ENCODE measurements around the gene KRT8. TPM values are rescaled to one million over a fixed set of nuclear protein-coding genes. Genes with fewer than 3 reads are reported as not detected.

The KRT8 gene
- total and polyA plus RNA-seq, 7 donors, result 0.54 to 1.3 (median 0.76) TPM

GRCh38 chr12:52877242-52877641 is 27.6 kb downstream of the KRT8 start:
- TF ChIP-seq CTCF (IDR thresholded peaks at IDR 0.05), result no peak
- Histone ChIP-seq H3K9me3 (no peaks in the 10 kb centered on the region), H3K36me3 (ENCODE audit: insufficient read depth in 1 of 2, low read depth in 1 of 2) (no peaks in the 10 kb centered on the region), H3K4me1 (peaks cover 4% of the 10 kb centered on the region), H3K27ac (no peak overlapping the region), H3K4me3 (no peak overlapping the region), H3K27me3 (ENCODE audit: insufficient read depth in 3 of 3, low read length in 2 of 3) (peaks cover 0 to 27% (median 0%) of the 10 kb centered on the region in 3 donors)
- intact Hi-C loops (cut with DNase I), result loop anchor here in 1 of 2 donors (5.0 to 10.0 kb wide), 3 partner anchors 292 to 720 kb away; no protein-coding TSS in a partner anchor
- WGBS, 3 donors, result 69 to 74% (median 72%) methylated on average over 3 of the region's 3 CpGs
- no peak for DNase-seq
- no peak for ATAC-seq

GRCh38 chr12:52876372-52876771 is 28.5 kb downstream of the KRT8 start:
- H3K4me1 ChIP-seq, result peaks cover 4% of the 10 kb centered on the region
- H3K27me3 ChIP-seq (ENCODE audit: insufficient read depth in 3 of 3, low read length in 2 of 3), result peaks cover 0 to 18% (median 0%) of the 10 kb centered on the region in 3 donors
- H3K36me3 ChIP-seq (ENCODE audit: insufficient read depth in 1 of 2, low read depth in 1 of 2), result no peaks in the 10 kb centered on the region
- no peak for TF ChIP-seq CTCF (IDR thresholded peaks at IDR 0.05)
- no peak overlapping the region for H3K27ac ChIP-seq
- DNase-seq (no peak), ATAC-seq (peak in 1 of 4 donors; percentile 48)
- 64 to 70% (median 70%) methylated on average over 7 of the region's 7 CpGs for WGBS, 3 donors
- no peak overlapping the region for H3K4me3 ChIP-seq
- intact Hi-C loops (cut with DNase I), result loop anchor here in 1 of 2 donors (5.0 to 10.0 kb wide), 3 partner anchors 292 to 719 kb away; no protein-coding TSS in a partner anchor
- no peaks in the 10 kb centered on the region for H3K9me3 ChIP-seq

- DNase-seq, result no peak
- H3K4me1 ChIP-seq, result peaks cover 4% of the 10 kb centered on the region
- no peak for TF ChIP-seq CTCF (IDR thresholded peaks at IDR 0.05)
- peak overlapping the region; percentile 46 for H3K27ac ChIP-seq
- peaks cover 0 to 14% (median 0%) of the 10 kb centered on the region in 3 donors for H3K27me3 ChIP-seq (ENCODE audit: insufficient read depth in 3 of 3, low read length in 2 of 3)
- no peak for ATAC-seq
- WGBS, 3 donors, result 77 to 80% (median 77%) methylated on average over 10 of the region's 10 CpGs
- no peaks in the 10 kb centered on the region for H3K9me3 ChIP-seq
- H3K4me3 ChIP-seq, result peak overlapping the region; percentile 61
- no peaks in the 10 kb centered on the region for H3K36me3 ChIP-seq (ENCODE audit: insufficient read depth in 1 of 2, low read depth in 1 of 2)
- intact Hi-C loops (cut with DNase I), result loop anchor here in 1 of 2 donors (5.0 to 10.0 kb wide), 3 partner anchors 290 to 718 kb away; no protein-coding TSS in a partner anchor
These were observed 30.1 kb downstream of the KRT8 start for GRCh38 chr12:52874573-52875435.

- Histone ChIP-seq H3K27me3 (ENCODE audit: insufficient read depth in 3 of 3, low read length in 2 of 3) (peaks cover 0 to 14% (median 0%) of the 10 kb centered on the region in 3 donors), H3K36me3 (ENCODE audit: insufficient read depth in 1 of 2, low read depth in 1 of 2) (no peaks in the 10 kb centered on the region), H3K27ac (peak overlapping the region; percentile 52), H3K4me3 (peak overlapping the region; percentile 61), H3K9me3 (no peaks in the 10 kb centered on the region), H3K4me1 (no peaks in the 10 kb centered on the region)
- TF ChIP-seq CTCF (IDR thresholded peaks at IDR 0.05), result no peak
- DNase-seq, result peak; percentile 84 to 89
- 4 to 7% (median 5%) methylated on average over 25 to 55 of the region's 55 CpGs for WGBS, 3 donors
- peak; percentile 67 to 86 (median 76) for ATAC-seq
- intact Hi-C loops (cut with DNase I), result loop anchor here in 1 of 2 donors (10.0 kb wide), 2 partner anchors 289 to 499 kb away; no protein-coding TSS in a partner anchor
These were observed 30.9 kb downstream of the KRT8 start for GRCh38 chr12:52873832-52874572.
